T-helper 1 cell (primary cell): ENCODE measurements around the gene RRP15.

Experiments
- DNase-seq, 5 donors: peaks; one replicate each; pipeline ENCODE4 v3.0.0-alpha.2; 2012 to 2020
- total RNA-seq, 4 donors: gene quantifications; one replicate each; lab custom pipeline; 2026; lab: John Stamatoyannopoulos, UW

The RRP15 gene, protein sequence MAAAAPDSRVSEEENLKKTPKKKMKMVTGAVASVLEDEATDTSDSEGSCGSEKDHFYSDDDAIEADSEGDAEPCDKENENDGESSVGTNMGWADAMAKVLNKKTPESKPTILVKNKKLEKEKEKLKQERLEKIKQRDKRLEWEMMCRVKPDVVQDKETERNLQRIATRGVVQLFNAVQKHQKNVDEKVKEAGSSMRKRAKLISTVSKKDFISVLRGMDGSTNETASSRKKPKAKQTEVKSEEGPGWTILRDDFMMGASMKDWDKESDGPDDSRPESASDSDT
- 16.6 to 27.8 (median 18.6) reads per million in 4 donors for total RNA-seq

DNA sequence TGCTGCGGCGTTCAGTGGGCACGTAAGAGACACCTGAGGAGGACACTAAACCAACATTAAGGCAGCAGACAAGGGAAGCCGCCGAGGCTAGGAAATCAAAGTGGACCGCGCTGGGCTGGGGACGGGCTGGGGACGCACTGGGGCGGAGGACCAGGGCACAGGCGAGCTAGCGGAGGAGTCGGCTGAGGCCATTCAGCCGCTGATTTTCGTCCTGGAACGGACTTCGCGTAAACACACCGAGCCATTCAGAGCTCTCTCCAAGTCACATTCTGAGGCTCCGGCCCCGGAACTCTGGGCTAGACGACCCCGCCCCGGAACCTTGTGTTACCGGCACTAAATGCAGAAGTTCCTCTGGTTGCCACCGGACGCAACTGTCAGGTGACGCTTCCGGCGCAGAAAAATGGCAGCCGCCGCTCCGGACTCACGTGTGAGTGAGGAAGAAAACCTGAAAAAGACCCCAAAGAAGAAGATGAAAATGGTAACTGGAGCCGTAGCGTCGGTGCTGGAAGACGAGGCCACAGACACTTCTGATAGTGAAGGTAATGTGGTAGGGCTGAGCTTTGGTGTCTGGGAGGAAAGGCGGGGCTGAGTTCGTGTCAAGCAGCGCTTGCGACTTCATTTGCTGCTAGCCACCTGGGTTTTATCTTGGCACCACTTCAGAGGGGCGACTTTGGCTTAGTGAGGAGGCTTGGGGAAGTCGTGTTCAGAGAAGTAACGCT is at the start of gene RRP15:
Gene RRP15, plus strand, starts transcription at position 377 of the 719 bp plus-strand sequence. Its CDS starts 24 bp downstream, at position 401.
- peak; percentile 56 to 84 (median 72) for DNase-seq

GRCh38 chr1:218242171-218242570 is 42.9 kb upstream of the RRP15 start:
- DNase-seq, result no peak

DNA sequence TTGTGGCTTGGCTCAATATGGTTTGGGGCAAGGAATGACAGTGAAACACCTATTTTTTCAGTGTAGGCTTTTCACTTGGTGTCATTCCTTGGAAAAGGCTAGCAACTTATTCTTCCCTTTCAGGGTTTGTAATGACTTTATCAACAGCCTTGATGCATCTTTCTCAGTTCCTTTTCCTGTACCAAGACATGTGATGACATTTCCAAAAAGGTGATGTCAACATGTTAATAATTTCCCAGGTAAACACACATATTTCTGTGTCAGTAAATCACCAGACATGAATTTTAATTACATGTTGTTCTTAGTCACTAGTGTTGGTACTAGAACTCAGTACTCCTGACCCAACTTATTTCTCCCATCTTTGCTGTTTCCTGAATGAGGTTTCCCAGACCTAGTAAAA is 37.8 kb upstream of the RRP15 start:
- DNase-seq, result no peak

DNA sequence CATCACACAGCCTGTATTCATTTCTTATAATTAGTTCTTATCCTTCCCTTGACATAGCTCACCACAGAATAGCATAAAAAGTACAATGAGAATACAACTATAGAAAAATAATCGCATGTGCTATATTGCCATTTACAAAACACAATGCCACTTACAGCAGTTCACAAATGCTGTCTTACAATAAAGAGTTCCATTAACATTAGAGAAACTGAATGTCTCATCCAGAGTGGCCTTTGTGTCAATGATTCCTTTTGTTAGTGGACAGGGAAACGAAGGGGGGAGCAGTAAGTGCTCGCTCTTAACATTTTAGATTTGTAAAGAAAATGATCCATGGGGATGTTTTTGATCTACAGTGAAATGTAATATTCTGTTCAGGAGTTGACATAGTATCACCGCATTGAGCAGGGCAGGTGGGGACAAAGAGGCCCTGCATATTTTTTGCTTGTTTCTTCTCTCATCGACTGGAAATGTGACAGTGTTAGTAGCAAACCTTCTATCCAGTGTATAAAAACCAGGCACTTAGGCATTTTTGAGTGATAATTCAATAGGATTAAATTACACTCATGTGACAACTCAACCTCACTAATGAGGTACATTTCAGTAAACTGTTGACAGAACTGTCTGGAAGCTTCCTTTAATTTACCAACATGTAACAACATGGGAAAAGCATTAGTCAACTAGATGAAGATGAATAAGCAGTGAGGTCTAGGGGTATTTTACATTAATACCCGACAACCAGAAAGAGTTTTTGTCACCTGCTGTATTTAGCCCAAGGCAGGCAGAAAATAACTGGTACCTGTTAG is 35.6 kb upstream of the RRP15 start:
- DNase-seq, result no peak

DNA sequence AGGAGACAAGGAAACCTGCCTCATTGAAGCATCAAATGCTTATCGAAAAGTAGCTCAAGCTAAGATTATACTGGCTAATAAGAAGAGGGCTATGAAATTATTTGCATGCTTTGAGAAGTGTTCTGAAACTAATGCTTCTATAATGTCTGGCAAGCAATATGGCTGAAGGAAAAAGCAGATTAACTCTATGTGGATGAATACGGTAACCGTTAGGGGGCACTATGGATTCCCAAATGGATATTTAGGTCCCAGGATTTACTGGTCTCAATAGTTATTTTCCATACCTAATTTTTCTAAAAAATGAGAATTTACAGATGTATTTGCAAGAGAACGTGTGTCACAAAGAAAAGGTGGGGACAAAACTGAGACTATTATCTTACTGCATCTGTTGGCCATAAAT is 34.6 kb upstream of the RRP15 start:
- no peak for DNase-seq

- no peak for DNase-seq
Observed at GRCh38 chr1:218254296-218254946, 30.7 kb upstream of the RRP15 start.

- no peak for DNase-seq
Observed at GRCh38 chr1:218255090-218255489, 30.0 kb upstream of the RRP15 start.

- no peak for DNase-seq
Observed at GRCh38 chr1:218257371-218257770, 27.7 kb upstream of the RRP15 start.

- DNase-seq, result no peak
Observed at GRCh38 chr1:218257971-218258370, 27.1 kb upstream of the RRP15 start.

GRCh38 chr1:218259339-218259738 is 25.8 kb upstream of the RRP15 start:
- no peak for DNase-seq

DNA sequence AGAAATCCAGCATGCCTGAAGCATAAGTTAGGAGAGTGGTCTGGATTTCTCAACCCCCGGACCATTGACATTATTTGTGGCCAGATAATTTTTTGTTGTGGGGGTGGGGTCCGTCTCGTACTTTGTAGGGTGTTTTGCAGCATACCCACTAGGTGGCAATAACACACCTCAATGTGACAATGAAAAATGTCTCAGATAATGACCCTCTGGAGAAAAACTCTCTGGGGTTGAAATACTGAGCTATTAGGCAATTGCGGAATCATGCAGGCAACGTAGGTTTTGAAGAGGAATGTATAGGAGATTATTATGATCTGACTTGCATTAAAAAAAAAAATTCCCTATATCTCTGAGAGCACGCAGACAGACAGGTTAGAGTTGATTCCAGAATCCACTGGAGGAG is 25.3 kb upstream of the RRP15 start:
- DNase-seq, result no peak

- DNase-seq, result no peak
Observed at GRCh38 chr1:218262259-218262658, 22.8 kb upstream of the RRP15 start.

DNA sequence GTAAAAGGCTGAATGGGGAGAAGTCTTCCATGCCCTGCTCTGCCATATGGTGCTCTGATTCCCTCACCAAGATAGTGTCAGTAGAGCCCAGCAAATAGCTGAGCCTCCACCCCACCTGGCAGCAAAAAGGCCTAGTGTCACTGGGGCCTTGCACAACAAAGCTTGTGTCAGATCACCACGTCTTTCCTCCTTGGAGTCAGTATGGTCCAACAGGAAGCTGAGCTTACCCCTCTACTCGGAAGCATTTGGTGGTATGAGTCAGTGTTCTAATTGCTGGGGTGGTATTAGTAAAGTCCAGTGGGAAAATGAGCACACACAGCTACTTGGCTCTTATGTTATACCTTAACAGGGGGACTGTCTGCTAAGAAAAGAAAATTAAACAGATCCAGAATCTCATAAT is 18.7 kb upstream of the RRP15 start:
- DNase-seq, result no peak

DNA sequence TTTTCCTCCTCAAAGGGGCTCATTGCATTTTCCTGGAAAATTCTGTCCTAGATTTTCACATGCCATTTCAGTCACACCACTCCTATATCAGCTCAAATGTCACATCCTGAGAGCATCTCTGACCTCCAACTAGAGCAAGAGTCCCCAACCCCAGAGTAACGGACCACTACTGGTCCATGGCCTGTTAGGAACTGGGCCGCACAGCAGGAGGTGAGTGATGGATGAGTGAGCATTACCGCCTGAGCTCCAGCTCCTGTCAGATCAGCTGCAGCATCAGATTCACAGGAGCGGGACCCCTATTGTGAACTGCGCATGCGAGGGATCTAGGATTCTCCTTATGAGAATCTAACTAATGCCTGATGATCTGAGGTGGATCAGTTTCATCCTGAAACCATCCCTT is 12.7 kb upstream of the RRP15 start:
- no peak for DNase-seq

DNA sequence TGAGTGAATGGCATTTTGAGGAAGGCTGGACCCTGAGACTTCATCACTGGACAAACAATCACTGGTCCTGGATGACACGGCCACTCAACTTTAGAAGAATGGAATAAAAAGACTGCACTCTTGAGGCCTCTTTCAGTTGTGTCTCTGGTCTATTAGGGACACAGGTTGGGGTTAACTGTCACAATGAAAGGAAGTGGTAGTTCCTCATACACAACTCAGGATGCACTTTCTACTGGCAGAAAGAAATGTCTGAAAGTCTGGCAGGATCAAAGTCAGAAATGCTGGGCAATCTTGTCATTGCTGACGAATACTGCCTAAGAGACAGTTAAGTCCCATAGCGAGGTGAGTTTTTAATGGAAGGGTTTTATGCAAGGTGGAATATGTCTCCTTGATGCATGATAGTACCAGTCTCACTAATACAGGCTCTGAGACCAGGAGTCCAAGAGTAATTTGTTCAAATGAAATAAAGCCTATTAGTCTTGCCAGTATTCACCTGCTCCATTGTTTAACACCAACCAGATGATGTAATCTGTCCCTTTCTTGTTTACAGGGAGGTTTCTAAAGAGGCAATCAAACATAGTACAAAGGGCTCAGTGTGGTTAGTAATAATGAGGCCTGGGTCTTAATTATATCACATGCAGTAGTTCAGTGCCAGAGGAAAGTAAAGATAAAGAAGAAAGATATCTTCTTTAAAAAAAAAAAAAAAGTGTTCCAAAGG is 11.2 kb upstream of the RRP15 start:
- DNase-seq, result no peak

DNA sequence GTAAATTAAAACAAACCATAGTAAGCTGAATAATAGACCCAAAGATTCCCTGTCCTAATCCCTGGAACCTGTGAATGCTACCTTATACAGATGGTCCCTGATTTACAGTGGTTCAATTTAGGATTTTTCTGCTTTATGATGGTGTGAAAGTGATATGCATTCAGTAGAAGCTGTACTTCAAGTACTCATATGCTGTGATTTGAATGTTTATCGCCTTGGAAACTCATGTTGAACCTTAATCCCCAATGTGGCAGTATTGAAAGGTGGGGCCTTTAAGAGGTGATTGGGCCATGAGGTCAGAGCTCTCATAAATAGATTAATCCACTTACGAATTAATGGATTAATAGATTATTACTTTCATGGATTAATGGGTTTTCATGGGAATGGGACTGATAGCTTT is 10.6 kb upstream of the RRP15 start:
- no peak for DNase-seq

DNA sequence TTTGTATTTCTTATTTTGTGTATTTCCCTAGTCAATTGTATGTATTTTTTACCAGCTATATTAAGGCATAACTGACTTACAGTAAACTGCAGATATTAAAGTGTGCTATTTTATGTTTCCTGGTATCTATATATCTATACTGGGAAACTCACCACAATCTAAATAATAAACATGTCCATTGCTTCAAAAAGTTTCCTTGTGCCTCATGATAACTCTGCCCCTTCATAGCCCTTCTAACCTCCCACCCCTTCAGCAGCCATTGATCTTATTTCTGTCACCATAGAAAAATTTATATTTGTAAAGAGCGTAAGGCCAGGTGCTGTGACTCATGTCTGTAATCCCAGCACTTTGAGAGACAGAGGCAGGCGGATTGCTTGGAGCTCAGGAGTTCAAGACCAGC is 9.3 kb upstream of the RRP15 start:
- no peak for DNase-seq

DNA sequence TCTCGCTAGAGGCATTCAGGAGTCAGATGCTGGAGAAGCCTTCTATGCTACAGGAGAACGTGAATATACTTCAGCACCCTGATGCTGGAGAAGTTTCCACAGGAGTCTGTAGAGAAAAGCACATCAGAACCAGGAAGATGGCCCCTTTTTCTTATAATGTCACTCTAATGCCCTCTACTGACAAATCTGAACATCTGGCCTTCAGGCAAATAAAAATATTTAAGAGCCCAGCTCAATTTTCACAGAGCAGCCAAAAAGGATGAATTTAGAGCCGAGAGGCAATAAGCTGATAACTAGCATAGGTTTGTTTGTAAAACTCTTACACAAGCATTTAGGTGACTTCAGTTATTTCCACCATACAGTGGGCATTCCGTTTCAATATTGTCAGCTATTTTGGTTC is 3.8 kb upstream of the RRP15 start:
- DNase-seq, result no peak

- DNase-seq, result peak in 1 of 5 donors; percentile 1
Observed at GRCh38 chr1:218284377-218284916, 646 bp upstream of the RRP15 start.

- DNase-seq, result no peak
Observed at GRCh38 chr1:218292515-218292914, 7.4 kb downstream of the RRP15 start.

DNA sequence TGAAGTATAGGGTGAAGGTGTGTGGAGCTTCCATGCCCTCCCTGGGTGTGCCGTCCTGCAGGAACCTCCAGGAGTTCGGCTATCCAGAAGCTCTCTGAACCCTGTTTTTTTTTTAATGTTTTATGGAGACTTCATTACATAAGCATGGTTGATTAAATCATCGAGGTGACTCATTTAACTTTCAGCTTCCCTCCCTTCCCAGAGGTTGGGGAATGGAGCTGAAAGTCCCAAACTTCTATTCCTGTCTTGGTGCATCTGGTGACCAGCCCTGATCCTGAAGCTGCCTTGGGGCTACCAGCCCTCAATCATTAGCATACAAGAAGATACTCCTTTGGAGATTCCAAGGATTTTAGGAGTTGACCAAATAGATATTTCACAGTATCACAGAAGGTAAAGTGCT is 9.5 kb downstream of the RRP15 start:
- no peak for DNase-seq

- no peak for DNase-seq
Observed at GRCh38 chr1:218296162-218296561, 11.1 kb downstream of the RRP15 start.
